MM.1S (cell line): Measurements from ENCODE around the gene L3MBTL4.

ENCODE experiments used
- DNase-seq: peaks from one replicate; pipeline ENCODE4 v3.0.0-alpha.2; 2015
- H2AFZ ChIP-seq: fragments of 300-600 bp; sonication (generic); 2 replicates; pipeline ENCODE4 v1.6.0; 2016; ENCODE audit warnings: antibody characterized with exemption, low read length
- H3F3A ChIP-seq: fragments of 300-600 bp; sonication (generic); 2 replicates; pipeline ENCODE4 v1.6.1; 2016; ENCODE audit warnings: mild to moderate bottlenecking, antibody characterized with exemption, low read length, moderate library complexity, mixed read lengths; ENCODE audit not compliant: insufficient read depth
- H3K27ac ChIP-seq: fragments of 300-600 bp; sonication (generic); 2 replicates; pipeline ENCODE4 v1.5.1; 2016; ENCODE audit warnings: mild to moderate bottlenecking, low read length
- H3K27me3 ChIP-seq: fragments of 300-600 bp; sonication (generic); replicated peaks from 2 replicates; pipeline ENCODE4 v1.6.0; 2016; ENCODE audit warnings: low read length; ENCODE audit not compliant: insufficient read depth
- H3K36me3 ChIP-seq: fragments of 300-600 bp; sonication (generic); replicated peaks from 2 replicates; pipeline ENCODE4 v1.6.1; 2016; ENCODE audit warnings: mild to moderate bottlenecking, low read length, mixed read lengths; ENCODE audit not compliant: insufficient read depth
- H3K4me1 ChIP-seq: fragments of 300-600 bp; sonication (generic); 2 replicates; pipeline ENCODE4 v1.6.1; 2016; ENCODE audit warnings: low read length, mixed read lengths
- H3K4me2 ChIP-seq: fragments of 300-600 bp; sonication (generic); 2 replicates; pipeline ENCODE4 v1.6.0; 2016; ENCODE audit warnings: low read depth, low read length
- H3K4me3 ChIP-seq: fragments of 300-600 bp; sonication (generic); 2 replicates; pipeline ENCODE4 v1.5.1; 2016; ENCODE audit warnings: low read length, mixed read lengths
- H3K79me2 ChIP-seq: fragments of 300-600 bp; sonication (generic); 2 replicates; pipeline ENCODE4 v1.6.1; 2016; ENCODE audit warnings: mixed run types, low read length, mixed read lengths
- H3K9ac ChIP-seq: fragments of 300-600 bp; sonication (generic); 2 replicates; pipeline ENCODE4 v1.6.1; 2016; ENCODE audit warnings: low read length, mixed read lengths
- H3K9me2 ChIP-seq: fragments of 300-600 bp; sonication (generic); replicated peaks from 2 replicates; pipeline ENCODE4 v1.6.1; 2016; ENCODE audit warnings: mild to moderate bottlenecking, low read length, mixed read lengths; ENCODE audit not compliant: insufficient read depth
- H3K9me3 ChIP-seq: fragments of 300-600 bp; sonication (generic); replicated peaks from 2 replicates; pipeline ENCODE4 v1.6.1; 2016; ENCODE audit warnings: mild to moderate bottlenecking, low read length, mixed read lengths; ENCODE audit not compliant: insufficient read depth
- H4K20me1 ChIP-seq: fragments of 300-600 bp; sonication (generic); 2 replicates; pipeline ENCODE4 v1.6.1; 2016; ENCODE audit warnings: mild to moderate bottlenecking, low read length, moderate library complexity, mixed read lengths; ENCODE audit not compliant: insufficient read depth
- CTCF ChIP-seq: fragments of 300-600 bp; sonication (generic); IDR thresholded peaks from 2 replicates; pipeline ENCODE4 v1.5.1; 2016; ENCODE audit warnings: antibody characterized with exemption, low read length, mixed read lengths
- EZH2 ChIP-seq: fragments of 300-600 bp; sonication (generic); optimal IDR thresholded peaks from 2 replicates; pipeline ENCODE3; 2017; ENCODE audit warnings: low read depth, mild to moderate bottlenecking, antibody characterized with exemption, low read length, mixed read lengths
- EZH2phosphoT487 ChIP-seq: fragments of 300-600 bp; sonication (generic); IDR thresholded peaks from 2 replicates; pipeline ENCODE4 v1.6.1; 2018; ENCODE audit warnings: antibody characterized with exemption, low read length

L3MBTL4 gene

GRCh38 chr18:5995626-5996025, 419.1 kb downstream of the L3MBTL4 start:
- TF ChIP-seq EZH2phosphoT487 (no peak), EZH2 (no peak), CTCF (no peak)
- Histone ChIP-seq H4K20me1 (no peaks in the 10 kb centered on the region), H3K27me3 (no peaks in the 10 kb centered on the region), H3K79me2 (no peaks in the 10 kb centered on the region), H3K4me1 (peaks cover 9% of the 10 kb centered on the region), H3K36me3 (no peaks in the 10 kb centered on the region), H3K4me3 (no peak overlapping the region), H3K4me2 (no peak overlapping the region), H3F3A (no peaks in the 10 kb centered on the region), H3K9me2 (no peaks in the 10 kb centered on the region), H3K9ac (no peak overlapping the region), H3K27ac (no peak overlapping the region), H3K9me3 (no peaks in the 10 kb centered on the region), H2AFZ (no peak overlapping the region)
- DNase-seq = no peak

- Histone ChIP-seq H3K4me3 (no peak overlapping the region), H3K4me1 (peaks cover 3% of the 10 kb centered on the region; the same call in 1 of the 2 replicates), H3K36me3 (no peaks in the 10 kb centered on the region), H4K20me1 (no peaks in the 10 kb centered on the region), H3K9me3 (no peaks in the 10 kb centered on the region), H2AFZ (no peak overlapping the region), H3K9ac (no peak overlapping the region), H3K27ac (no peak overlapping the region), H3K79me2 (no peaks in the 10 kb centered on the region), H3K4me2 (no peak overlapping the region), H3F3A (no peaks in the 10 kb centered on the region), H3K9me2 (no peaks in the 10 kb centered on the region), H3K27me3 (no peaks in the 10 kb centered on the region)
- TF ChIP-seq EZH2 = no peak
- no peak for TF ChIP-seq EZH2phosphoT487
- TF ChIP-seq CTCF = no peak
- DNase-seq = no peak
Measured at GRCh38 chr18:5993938-5994337, 420.8 kb downstream of the L3MBTL4 start.

- H3K9ac ChIP-seq = no peak overlapping the region
Measured at GRCh38 chr18:5992381-5992780, 422.3 kb downstream of the L3MBTL4 start.

More at GRCh38 chr18:5992381-5992780, 422.3 kb downstream of the L3MBTL4 start:
- H3K4me1 ChIP-seq = no peaks in the 10 kb centered on the region
- H3F3A ChIP-seq = no peaks in the 10 kb centered on the region
- H3K9me2 ChIP-seq = no peaks in the 10 kb centered on the region
- no peaks in the 10 kb centered on the region for H4K20me1 ChIP-seq
- no peak for DNase-seq
- no peak for TF ChIP-seq EZH2phosphoT487
- TF ChIP-seq EZH2 = no peak
- TF ChIP-seq CTCF = no peak
- no peaks in the 10 kb centered on the region for H3K79me2 ChIP-seq
- H3K27ac ChIP-seq = no peak overlapping the region
- no peak overlapping the region for H3K4me3 ChIP-seq
- H2AFZ ChIP-seq = no peak overlapping the region
- H3K36me3 ChIP-seq = no peaks in the 10 kb centered on the region
- H3K9me3 ChIP-seq = no peaks in the 10 kb centered on the region
- no peak overlapping the region for H3K4me2 ChIP-seq
- no peaks in the 10 kb centered on the region for H3K27me3 ChIP-seq
